Stimulated activated CD8-positive, alpha-beta memory T cell treated with anti-CD3 and anti-CD28 coated beads, Interleukin-15, amount 100 ng/mL, for 24 hours (primary cell): ENCODE measurements around the gene GNG13.

Experiments used
- DNase-seq: peaks from one replicate; pipeline ENCODE4 v3.0.0-alpha.2; 2020; ENCODE audit warnings: low read depth

Gene GNG13

GRCh38 chr16:793414-793813, 7.1 kb downstream of the GNG13 start:
- DNase-seq = no peak

GRCh38 chr16:792221-792995, 8.1 kb downstream of the GNG13 start:
- no peak for DNase-seq

GRCh38 chr16:791131-791530, 9.4 kb downstream of the GNG13 start:
- no peak for DNase-seq

DNA sequence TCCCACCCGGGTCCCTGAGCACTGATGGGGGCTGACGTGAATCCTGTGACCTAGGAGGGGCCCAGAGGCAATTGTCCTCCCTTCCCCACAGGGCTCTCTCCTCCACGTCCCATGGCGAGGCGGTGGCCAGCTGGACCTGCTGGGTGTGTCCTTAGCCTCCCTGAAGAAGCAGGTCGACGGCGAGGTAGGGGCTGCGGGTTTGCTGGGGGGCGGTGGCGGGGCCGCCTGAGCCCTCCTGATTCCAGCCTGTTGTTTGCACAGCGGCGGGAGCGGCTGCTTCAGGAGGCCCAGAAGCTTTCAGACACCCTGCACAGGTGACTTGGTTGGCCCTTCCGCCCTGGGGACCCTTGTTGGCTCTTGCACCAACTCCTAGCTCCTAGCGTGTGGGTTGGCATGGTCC, 10.4 kb downstream of the GNG13 start:
- no peak for DNase-seq

- DNase-seq = no peak
Observed at GRCh38 chr16:789191-789850, 11.2 kb downstream of the GNG13 start.

GRCh38 chr16:788399-789126, 12.0 kb downstream of the GNG13 start, which contains the start of gene CHTF18:
Gene CHTF18, plus strand, starts transcription at chr16:788620. Its CDS starts 65 bp downstream, at chr16:788685.
- peak; percentile 90 for DNase-seq

DNA sequence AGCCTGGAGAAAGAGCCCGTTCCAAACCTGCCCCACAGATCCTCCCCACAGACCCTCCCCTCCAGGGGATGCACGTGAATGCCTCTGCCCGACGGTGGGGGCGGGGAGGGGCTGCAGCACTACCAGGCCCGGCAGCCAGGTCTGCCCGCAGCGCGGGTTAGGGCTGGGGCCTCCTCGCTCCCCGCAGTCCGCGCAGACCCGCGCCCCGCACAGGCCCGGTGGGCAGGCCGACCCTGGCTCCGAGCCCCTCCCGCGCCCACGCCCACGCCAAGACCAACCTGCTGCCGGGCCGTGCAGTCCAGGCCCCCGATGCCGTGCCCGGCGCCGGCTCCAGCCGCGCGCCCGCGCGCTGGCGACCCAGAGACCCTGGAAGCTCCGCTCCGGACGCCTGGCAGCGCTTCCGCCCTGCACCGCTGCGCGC, 12.5 kb downstream of the GNG13 start, which contains the start of gene RPUSD1:
RPUSD1 (minus strand) TSS at position 404 of the 421 bp plus-strand sequence. CDS start 644 bp downstream, outside the sequence.
- no peak for DNase-seq

DNA sequence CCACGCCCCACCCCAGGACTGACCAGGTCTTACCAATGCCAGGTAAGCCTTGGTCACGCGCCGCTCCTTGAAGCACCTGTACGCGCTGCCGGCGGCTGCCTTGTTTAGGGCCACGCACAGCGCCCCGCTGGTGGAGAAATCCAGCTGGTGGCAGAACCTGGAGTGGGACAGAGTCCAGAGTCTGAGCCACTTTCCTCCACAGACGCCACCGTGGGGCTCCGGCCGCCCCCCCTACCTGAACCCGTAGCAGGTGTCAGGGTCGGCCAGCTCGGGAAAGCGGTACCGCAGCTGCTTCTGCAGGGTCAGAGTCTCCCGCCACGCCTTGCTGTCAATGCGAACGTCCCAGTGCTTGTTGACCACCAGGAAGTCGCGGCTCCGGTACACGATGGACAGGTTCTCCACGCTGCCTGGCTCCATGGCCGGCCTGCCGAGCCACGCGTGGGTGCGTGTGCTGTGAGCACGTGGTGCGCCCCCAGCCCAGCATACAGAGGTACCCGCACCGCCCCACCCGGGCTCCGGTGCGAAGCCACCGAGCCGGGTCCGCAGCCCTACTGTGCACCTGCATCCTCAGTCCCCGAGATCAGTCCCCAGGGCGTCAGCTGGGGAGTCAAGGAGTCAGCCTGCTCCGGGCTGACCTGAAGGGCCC, 13.1 kb downstream of the GNG13 start:
- no peak for DNase-seq

- peak; percentile 72 for DNase-seq
Observed at GRCh38 chr16:785563-786535, 14.7 kb downstream of the GNG13 start.

DNA sequence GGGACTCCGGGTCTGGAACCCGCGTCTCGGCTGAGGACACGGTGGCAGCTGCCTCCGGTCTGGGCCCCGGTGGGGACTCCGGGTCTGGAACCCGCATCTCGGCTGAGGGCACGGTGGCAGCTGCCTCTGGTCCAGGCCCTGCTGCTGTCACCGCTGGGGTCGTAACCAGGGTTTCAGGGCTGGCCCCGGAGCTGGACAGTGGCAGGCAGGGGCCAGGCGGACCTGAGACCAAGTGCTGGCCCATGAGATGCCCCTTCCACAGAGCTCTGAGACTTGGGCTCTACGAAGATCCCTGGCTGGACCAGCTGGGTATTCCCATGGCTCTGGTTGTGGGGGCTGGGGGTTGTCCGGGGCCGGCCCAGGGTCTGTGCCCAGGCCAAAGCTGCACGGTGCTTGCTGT, 16.1 kb downstream of the GNG13 start:
- DNase-seq = no peak

DNA sequence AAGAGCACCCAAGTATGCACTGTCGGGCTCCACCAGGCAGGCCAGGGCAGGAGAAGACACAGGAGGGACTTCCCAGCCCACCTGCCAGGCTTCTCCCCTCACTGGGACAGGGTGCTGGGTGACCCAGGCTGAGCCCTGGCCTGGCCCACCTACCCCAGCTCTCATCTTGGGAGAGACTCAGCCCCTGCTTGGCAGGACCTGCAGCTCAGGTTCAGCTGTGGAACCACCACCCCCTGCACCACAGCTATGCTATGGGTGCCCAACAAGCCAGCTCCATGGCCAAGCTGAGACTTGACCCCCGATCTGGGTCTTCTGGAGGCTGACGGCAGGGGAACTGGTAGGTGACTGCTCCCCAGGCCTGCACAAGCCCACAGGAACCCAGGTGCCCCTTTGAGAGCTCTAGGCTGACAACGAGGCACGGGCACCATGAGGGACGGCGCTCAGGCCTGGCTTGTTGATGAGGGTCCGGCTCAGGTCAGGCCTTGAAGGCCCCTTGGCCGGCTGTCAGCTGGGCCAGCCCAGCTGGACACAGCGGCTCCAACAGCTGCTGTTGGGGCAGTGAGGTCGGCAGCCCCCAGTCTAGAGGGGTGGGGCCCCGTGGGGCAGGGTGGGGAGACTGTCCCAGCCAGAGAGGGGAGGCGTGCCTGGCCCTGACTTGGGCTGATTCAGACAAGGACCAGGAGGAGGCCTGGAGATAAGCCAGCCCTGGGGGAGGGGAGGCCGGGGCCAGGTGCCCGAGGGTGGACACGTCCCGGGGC, 17.0 kb downstream of the GNG13 start:
- no peak for DNase-seq

- no peak for DNase-seq
Observed at GRCh38 chr16:782766-783403, 17.6 kb downstream of the GNG13 start.

DNA sequence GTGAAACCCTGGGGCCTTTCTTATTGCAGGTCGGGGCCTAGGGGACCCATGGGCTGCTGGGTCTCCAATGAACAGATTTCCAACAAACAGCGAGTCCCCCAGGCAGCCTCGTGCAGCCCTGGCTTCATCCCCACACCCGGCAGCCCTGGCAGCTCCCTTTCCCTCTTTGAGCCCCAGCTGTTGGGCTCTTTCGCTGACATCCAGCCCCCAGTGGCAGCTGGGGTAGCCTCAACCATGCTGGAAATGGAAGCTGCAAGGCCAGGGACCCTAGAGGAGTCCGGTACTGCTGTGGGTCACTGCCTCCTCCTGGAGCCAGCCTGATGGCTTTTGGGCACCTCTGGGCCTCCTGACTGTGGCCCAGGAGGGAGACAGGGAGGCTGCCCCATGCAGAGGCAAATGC, 18.3 kb downstream of the GNG13 start:
- no peak for DNase-seq

DNA sequence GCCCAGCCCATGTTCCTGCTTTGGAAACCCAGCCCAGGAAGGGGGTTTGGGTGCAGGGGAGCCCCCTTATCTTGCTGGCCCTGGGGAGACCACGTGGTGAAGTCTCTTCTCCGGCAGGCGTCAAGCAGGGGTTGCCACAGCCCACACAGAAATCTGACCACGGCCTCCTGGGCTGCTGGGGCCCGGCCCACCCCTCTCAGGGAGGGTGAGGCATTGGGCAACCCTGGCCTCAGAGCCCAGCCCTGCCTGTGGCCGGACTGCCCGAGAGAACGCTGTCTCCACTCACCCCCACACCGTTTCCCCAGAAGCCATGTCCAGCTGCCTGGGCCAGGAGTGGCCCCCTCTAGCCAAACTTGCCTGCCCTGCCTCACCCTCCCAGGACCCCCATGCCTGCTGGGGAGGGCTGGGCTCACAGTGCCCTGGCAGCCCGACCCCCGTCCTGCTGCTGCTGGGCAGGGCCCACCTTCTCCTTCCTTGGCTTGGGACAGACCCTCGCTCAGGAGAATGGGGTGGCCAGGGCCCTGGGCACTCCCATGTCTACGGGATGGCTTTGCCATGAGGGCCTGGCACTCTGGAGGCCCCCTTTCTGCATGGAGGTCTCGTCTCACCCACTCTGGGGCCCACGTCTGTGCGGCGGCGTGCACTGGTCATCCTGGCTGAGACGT, 19.1 kb downstream of the GNG13 start:
- DNase-seq = no peak

GRCh38 chr16:780296-780695, 20.2 kb downstream of the GNG13 start:
- no peak for DNase-seq

DNA sequence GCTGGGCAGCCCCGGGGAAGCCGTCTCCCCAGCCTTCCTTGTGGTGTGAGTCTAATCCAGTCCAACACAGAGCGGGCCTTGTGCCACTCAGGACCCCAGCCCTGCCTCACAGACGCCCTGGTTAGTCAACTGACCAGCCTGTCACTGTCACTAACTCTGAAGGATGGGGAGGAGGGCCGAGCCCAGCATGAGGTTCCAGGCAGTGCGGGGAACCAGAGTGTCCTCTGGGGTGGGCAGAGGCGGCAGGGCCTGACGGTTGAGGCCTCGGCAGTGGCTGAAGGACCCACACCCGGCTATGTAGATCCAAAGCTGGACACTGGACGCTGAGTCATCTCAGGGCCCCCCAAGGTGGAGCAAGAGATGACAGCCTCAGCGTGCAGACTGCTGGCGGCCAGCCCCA, 21.0 kb downstream of the GNG13 start:
- DNase-seq = no peak

DNA sequence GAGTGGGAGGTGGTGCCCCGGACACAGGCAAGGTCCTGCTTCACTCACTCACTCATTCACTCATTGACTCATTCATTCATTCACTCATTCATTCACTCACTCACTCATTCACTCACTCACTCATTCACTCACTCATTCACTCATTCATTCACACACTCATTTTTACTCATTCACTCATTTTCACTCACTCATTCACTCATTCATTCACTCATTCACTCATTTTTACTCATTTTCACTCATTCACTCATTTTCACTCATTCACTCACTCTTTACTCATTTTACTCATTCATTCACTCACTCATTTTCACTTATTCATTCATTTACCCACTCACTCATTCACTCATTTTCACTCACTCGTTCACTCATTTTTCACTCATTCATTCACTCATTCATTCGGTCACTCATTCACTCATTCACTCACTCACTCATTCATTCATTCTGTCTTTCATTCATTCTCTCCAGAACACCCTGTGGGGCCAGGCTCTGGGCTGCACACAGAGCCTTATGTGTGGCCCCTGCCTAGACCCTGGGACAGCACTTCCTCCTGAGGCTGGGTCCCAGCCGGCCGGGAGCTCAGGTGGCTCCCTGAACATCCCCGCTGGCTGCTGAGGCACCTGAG, 21.5 kb downstream of the GNG13 start:
- DNase-seq = no peak

GRCh38 chr16:778447-778846, 22.1 kb downstream of the GNG13 start:
- DNase-seq = no peak

GRCh38 chr16:777826-778225, 22.7 kb downstream of the GNG13 start:
- DNase-seq = no peak
